ENCODE measurements around the gene ACTN1. TPM values are rescaled to one million over a fixed set of nuclear protein-coding genes. Genes with fewer than 3 reads are reported as not detected.

ACTN1 gene
- total and polyA plus RNA-seq, 10 of the 15 experiments (the other 5 are each of a cell fraction or from before 2014, with no cell fraction given): 0.14 to 39.4 (median 2.6) TPM

- no peak for TF ChIP-seq CUX1 (IDR thresholded peaks at IDR 0.05; ENCODE audit: insufficient replicate concordance, low read depth, low read length)
- no peak for TF ChIP-seq SMAD5 (IDR thresholded peaks at IDR 0.05; ENCODE audit: low read depth)
- no peak for TF ChIP-seq EED (IDR thresholded peaks at IDR 0.05; ENCODE audit: low read depth)
- TF ChIP-seq NFXL1 (IDR thresholded peaks at IDR 0.05; ENCODE audit: borderline replicate concordance): no peak
- no peak for TF ChIP-seq ZBTB33 (IDR thresholded peaks at IDR 0.05)
- TF ChIP-seq ASH2L (IDR thresholded peaks at IDR 0.05; ENCODE audit: borderline replicate concordance, low read depth): no peak
- TF ChIP-seq NRF1 (conservative IDR thresholded peaks at IDR 0.05; ENCODE audit: low read depth, low read length): no peak
- TF ChIP-seq MLLT1 (IDR thresholded peaks at IDR 0.05): no peak
Measured at GRCh38 chr14:68943107-68943506, 36.0 kb downstream of the ACTN1 start (continued).

Measured in GM12878 (cell line).